HG03196 (cell line): ENCODE data around the gene SACM1L.
"Not testable (repeated sequence)": the region's sequence is repeated elsewhere in the genome, so short reads cannot be mapped to it uniquely, and the experiment has no call there.

Experiments used
- ATAC-seq: cut with Tn5 transposase; IDR thresholded peaks from one replicate; pipeline ENCODE4 v1.9.1; 2021; ENCODE audit not compliant: unreplicated experiment

SACM1L gene

GRCh38 chr3:45691842-45692241 lies 2.6 kb downstream of the SACM1L start:
- ATAC-seq = no peak

- ATAC-seq = no peak
Measured at GRCh38 chr3:45692866-45693265, 3.7 kb downstream of the SACM1L start.

- no peak for ATAC-seq
Measured at GRCh38 chr3:45693941-45694521, 4.8 kb downstream of the SACM1L start.

GRCh38 chr3:45695166-45695565 lies 6.0 kb downstream of the SACM1L start:
- not testable (repeated sequence) for ATAC-seq

- ATAC-seq = no peak
Measured at GRCh38 chr3:45700570-45701073, 11.4 kb downstream of the SACM1L start.

GRCh38 chr3:45701172-45701867 lies 12.1 kb downstream of the SACM1L start:
- ATAC-seq = no peak

- no peak for ATAC-seq
Measured at GRCh38 chr3:45704301-45704943, 15.2 kb downstream of the SACM1L start.

- ATAC-seq = no peak
Measured at GRCh38 chr3:45705839-45706808, 16.9 kb downstream of the SACM1L start.

GRCh38 chr3:45711931-45712330 lies 22.7 kb downstream of the SACM1L start:
- no peak for ATAC-seq

GRCh38 chr3:45712434-45713110 lies 23.4 kb downstream of the SACM1L start:
- no peak for ATAC-seq

- no peak for ATAC-seq
Measured at GRCh38 chr3:45715945-45716344, 26.7 kb downstream of the SACM1L start.

GRCh38 chr3:45716790-45717336 lies 27.7 kb downstream of the SACM1L start:
- no peak for ATAC-seq

- ATAC-seq = no peak
Measured at GRCh38 chr3:45719655-45720487, 30.7 kb downstream of the SACM1L start.

GRCh38 chr3:45724911-45725310 lies 35.7 kb downstream of the SACM1L start:
- no peak for ATAC-seq

- no peak for ATAC-seq
Measured at GRCh38 chr3:45729614-45730013, 40.4 kb downstream of the SACM1L start.

- ATAC-seq = no peak
Measured at GRCh38 chr3:45730409-45731154, 41.4 kb downstream of the SACM1L start.

- no peak for ATAC-seq
Measured at GRCh38 chr3:45736707-45737106, 47.5 kb downstream of the SACM1L start.

- no peak for ATAC-seq
Measured at GRCh38 chr3:45737234-45737633, 48.0 kb downstream of the SACM1L start.

GRCh38 chr3:45739991-45740390 lies 50.8 kb downstream of the SACM1L start:
- ATAC-seq = no peak
